Glutamatergic neuron (in vitro differentiated cells): ENCODE results near the gene B4GALT5. TPM values are rescaled to one million over a fixed set of nuclear protein-coding genes. Genes with fewer than 3 reads are reported as not detected.
"Not testable (repeated sequence)": the region's sequence is repeated elsewhere in the genome, so short reads cannot be mapped to it uniquely, and the experiment has no call there.

Source experiments
- DNase-seq: peaks from one replicate; pipeline ENCODE4 v3.0.0; 2022
- H3K27ac Mint-ChIP-seq: one replicate; pipeline ENCODE4 v1.8.0; 2020; ENCODE audit warnings: mild to moderate bottlenecking, mixed read lengths, inconsistent platforms; ENCODE audit not compliant: unreplicated experiment
- H3K27me3 Mint-ChIP-seq: one replicate; pipeline ENCODE4 v1.8.0; 2020; ENCODE audit warnings: mild to moderate bottlenecking, moderate library complexity, mixed read lengths, inconsistent platforms; ENCODE audit not compliant: unreplicated experiment
- H3K36me3 Mint-ChIP-seq: one replicate; pipeline ENCODE4 v1.8.0; 2020; ENCODE audit warnings: mild to moderate bottlenecking, mixed read lengths, inconsistent platforms; ENCODE audit not compliant: unreplicated experiment
- H3K4me1 Mint-ChIP-seq: one replicate; pipeline ENCODE4 v1.8.0; 2020; ENCODE audit warnings: mild to moderate bottlenecking, low read depth, mixed read lengths, inconsistent platforms; ENCODE audit not compliant: unreplicated experiment
- H3K4me3 Mint-ChIP-seq: one replicate; pipeline ENCODE4 v1.8.0; 2020; ENCODE audit warnings: mild to moderate bottlenecking, mixed read lengths, inconsistent platforms; ENCODE audit not compliant: unreplicated experiment
- H3K9me3 Mint-ChIP-seq: one replicate; pipeline ENCODE4 v1.8.0; 2020; ENCODE audit warnings: mild to moderate bottlenecking, moderate library complexity, mixed read lengths, inconsistent platforms; ENCODE audit not compliant: unreplicated experiment
- total RNA-seq: library from RNA; stranded (reverse); fragmentation: NEBNext Ultra II Directional; extraction: Animal tissue kit (Norgen Biotek cat#: 25700); gene quantifications from one replicate; pipeline ENCODE4 v1.2.1, GENCODE V29; 2021; ENCODE audit not compliant: unreplicated experiment
- TF ChIP-seq, protein P1 (sequence below): fragments of 200-600 bp; sonication (generic); IDR thresholded peaks from one replicate; pipeline ENCODE4 v1.5.0; 2021; ENCODE audit not compliant: partially characterized antibody, unreplicated experiment

B4GALT5 gene
- total RNA-seq, 1 donor from 2014 or later, result 61.3 TPM

DNA sequence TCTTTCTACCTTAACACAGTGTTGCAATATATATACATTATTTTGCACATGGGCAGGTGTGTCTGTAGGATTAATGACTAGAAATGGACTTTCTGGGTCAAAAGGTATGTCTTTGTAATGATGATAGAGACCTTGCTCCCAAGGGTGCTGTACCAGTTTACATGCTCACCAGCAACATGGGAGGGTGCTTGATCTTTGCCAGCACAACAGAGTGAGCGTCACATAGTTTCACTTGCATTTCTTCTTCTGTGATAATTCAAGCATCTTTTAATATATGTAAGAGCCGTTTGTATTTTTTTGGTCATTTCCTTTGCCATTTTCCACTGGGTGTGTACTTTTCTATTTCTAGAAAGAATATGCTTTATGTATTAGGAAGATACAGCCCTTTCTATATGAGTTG, 23.6 kb upstream of the B4GALT5 start:
- no peak for DNase-seq
- Mint-ChIP-seq H3K27me3 (no peaks in the 10 kb centered on the region), H3K4me1 (no peaks in the 10 kb centered on the region), H3K36me3 (no peaks in the 10 kb centered on the region), H3K9me3 (no peaks in the 10 kb centered on the region), H3K27ac (no peak overlapping the region), H3K4me3 (no peak overlapping the region)
- TF ChIP-seq, protein P1, sequence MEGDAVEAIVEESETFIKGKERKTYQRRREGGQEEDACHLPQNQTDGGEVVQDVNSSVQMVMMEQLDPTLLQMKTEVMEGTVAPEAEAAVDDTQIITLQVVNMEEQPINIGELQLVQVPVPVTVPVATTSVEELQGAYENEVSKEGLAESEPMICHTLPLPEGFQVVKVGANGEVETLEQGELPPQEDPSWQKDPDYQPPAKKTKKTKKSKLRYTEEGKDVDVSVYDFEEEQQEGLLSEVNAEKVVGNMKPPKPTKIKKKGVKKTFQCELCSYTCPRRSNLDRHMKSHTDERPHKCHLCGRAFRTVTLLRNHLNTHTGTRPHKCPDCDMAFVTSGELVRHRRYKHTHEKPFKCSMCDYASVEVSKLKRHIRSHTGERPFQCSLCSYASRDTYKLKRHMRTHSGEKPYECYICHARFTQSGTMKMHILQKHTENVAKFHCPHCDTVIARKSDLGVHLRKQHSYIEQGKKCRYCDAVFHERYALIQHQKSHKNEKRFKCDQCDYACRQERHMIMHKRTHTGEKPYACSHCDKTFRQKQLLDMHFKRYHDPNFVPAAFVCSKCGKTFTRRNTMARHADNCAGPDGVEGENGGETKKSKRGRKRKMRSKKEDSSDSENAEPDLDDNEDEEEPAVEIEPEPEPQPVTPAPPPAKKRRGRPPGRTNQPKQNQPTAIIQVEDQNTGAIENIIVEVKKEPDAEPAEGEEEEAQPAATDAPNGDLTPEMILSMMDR, result no peak

GRCh38 chr20:49729780-49730179, 16.1 kb upstream of the B4GALT5 start:
- no peaks in the 10 kb centered on the region for H3K27me3 Mint-ChIP-seq

GRCh38 chr20:49727894-49728885, 14.5 kb upstream of the B4GALT5 start:
- TF ChIP-seq, protein P1, result no peak
- DNase-seq, result no peak
- Mint-ChIP-seq H3K4me3 (no peak overlapping the region), H3K4me1 (no peaks in the 10 kb centered on the region), H3K36me3 (no peaks in the 10 kb centered on the region), H3K27ac (no peak overlapping the region), H3K27me3 (no peaks in the 10 kb centered on the region), H3K9me3 (no peaks in the 10 kb centered on the region)

More at GRCh38 chr20:49729780-49730179, 16.1 kb upstream of the B4GALT5 start:
- TF ChIP-seq, protein P1, result no peak
- Mint-ChIP-seq H3K36me3 (no peaks in the 10 kb centered on the region), H3K4me1 (no peaks in the 10 kb centered on the region), H3K4me3 (no peak overlapping the region), H3K27ac (no peak overlapping the region), H3K9me3 (no peaks in the 10 kb centered on the region)
- DNase-seq, result no peak

DNA sequence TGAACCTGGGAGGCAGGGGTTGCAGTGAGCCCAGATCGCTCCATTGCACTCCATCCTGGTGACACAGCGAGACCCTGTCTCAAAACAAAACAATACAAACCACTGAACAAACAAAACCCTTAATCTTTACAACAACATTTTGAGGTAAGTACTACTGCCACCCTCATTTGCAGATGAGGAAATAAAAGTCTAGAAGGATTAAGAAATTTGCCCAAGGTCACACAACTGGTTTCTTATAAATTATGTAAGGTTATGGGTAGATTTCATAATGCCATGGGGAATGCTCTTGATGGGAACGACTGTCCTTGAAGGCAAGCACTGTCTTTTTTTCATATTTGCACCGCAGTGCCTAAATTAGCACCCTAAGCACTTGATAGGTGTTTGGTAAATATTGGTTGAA, 13.8 kb upstream of the B4GALT5 start:
- Mint-ChIP-seq H3K36me3 (no peaks in the 10 kb centered on the region), H3K27ac (no peak overlapping the region), H3K4me3 (no peak overlapping the region), H3K27me3 (no peaks in the 10 kb centered on the region), H3K4me1 (no peaks in the 10 kb centered on the region), H3K9me3 (no peaks in the 10 kb centered on the region)
- no peak for DNase-seq
- TF ChIP-seq, protein P1, result no peak

DNA sequence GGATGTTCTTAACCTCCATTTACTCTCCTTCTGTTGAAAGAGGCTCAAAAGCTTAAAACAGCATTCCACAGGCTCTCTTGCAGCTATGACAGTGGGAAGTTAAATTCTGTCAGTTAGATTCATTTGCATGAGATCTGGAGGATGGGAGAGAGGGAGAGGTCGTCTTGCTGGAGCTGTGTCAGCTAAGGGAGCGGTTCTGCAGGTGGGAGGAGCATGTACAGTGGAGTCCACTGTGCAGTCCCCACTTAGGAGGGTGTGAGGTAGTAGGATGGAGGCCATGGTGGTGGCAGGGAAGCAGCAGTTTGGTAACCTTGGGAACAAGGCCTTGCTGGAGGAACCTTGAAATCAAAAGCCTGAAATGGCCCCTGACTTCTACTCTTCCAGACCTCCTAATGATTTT, 12.0 kb upstream of the B4GALT5 start:
- Mint-ChIP-seq H3K27ac (no peak overlapping the region), H3K27me3 (no peaks in the 10 kb centered on the region), H3K9me3 (no peaks in the 10 kb centered on the region), H3K36me3 (no peaks in the 10 kb centered on the region), H3K4me1 (no peaks in the 10 kb centered on the region), H3K4me3 (no peak overlapping the region)
- no peak for DNase-seq
- TF ChIP-seq, protein P1, result no peak

GRCh38 chr20:49725224-49725606, 11.5 kb upstream of the B4GALT5 start:
- not testable (repeated sequence) for H3K4me1 Mint-ChIP-seq, H3K27me3 Mint-ChIP-seq, H3K9me3 Mint-ChIP-seq, H3K4me3 Mint-ChIP-seq, H3K27ac Mint-ChIP-seq, H3K36me3 Mint-ChIP-seq, DNase-seq
